HK-2 (cell line): Measurements from ENCODE around the gene NOC2L.

Experiments used
- DNase-seq: peaks from one replicate; pipeline ENCODE4 v3.0.0-alpha.2; 2018; ENCODE audit not compliant: unreplicated experiment

Gene NOC2L

DNA sequence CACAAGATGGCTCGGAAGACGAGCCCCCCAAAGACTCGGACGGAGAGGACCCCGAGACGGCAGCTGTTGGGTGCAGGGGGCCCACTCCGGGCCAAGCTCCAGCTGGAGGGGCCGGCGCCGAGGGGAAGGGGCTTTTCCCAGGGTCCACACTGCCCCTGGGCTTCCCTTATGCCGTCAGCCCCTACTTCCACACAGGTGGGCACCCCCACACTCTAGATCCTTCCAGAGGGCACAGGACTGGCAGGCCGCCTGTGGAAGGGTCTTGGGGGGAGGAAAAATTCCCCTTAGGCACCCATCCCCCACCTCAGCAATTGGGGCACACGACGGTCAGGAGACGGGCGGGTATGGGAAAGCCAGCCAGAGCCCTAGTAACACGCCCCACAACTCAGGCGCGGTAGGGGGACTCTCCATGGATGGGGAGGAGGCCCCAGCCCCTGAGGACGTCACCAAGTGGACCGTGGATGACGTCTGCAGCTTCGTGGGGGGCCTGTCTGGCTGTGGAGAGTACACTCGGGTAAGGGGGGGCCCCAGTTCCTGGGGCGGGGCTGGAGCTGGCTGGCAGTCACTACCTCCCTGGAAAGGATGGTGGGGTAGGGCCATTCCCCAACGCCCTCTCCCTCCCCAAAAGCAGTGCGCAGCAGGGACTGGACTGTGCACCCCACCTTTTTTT, 16.1 kb downstream of the NOC2L start:
- DNase-seq: no peak

DNA sequence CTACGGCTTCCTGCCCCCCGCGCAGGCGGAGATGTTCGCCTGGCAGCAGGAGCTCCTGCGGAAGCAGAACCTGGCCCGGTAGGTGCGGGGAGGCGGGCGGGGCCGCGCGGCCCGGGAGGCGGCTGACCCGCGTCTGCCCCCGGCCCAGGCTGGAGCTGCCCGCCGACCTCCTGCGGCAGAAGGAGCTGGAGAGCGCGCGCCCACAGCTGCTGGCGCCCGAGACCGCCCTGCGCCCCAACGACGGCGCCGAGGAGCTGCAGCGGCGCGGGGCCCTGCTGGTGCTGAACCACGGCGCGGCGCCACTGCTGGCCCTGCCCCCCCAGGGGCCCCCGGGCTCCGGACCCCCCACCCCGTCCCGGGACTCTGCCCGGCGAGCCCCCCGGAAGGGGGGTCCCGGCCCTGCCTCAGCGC, 16.6 kb downstream of the NOC2L start:
- no peak for DNase-seq

DNA sequence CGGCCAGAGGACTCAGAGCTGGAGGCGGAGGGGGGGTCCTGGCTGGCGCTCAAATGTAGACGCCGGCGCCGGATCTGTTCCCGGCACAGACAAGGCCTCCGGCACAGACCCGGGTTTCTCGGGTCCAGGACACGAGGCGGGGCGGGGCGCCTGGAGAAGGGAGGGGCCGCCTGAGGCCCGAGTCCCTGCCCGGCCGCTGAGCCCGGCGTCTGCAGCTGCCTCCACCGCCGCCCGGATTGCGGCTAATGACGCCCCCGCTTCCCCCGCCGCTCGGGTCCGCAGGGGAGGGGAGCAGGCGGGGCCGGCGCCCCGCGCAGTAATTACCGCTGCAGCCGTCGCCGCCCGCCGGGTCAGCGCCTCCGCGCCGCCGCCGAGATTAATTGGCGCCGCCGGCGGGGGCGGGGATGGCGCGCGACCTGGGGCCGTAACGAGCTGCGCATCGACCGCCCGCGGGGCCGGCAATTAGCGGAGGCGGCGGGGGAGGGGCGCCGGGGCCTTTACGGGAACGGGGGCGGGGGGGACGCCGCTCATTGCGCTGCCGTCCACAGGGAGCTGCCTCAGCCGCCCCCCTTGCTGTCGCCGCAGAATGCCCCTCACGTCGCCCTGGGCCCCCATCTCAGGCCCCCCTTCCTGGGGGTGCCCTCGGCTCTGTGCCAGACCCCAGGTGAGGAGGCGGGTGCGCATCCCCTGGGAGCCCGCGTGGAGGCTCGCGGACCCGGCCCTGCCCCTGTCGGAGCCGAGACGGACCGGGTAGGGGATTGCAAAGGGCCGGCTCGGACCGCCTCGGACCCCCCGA, 17.3 kb downstream of the NOC2L start:
- DNase-seq: peak; percentile 82

DNA sequence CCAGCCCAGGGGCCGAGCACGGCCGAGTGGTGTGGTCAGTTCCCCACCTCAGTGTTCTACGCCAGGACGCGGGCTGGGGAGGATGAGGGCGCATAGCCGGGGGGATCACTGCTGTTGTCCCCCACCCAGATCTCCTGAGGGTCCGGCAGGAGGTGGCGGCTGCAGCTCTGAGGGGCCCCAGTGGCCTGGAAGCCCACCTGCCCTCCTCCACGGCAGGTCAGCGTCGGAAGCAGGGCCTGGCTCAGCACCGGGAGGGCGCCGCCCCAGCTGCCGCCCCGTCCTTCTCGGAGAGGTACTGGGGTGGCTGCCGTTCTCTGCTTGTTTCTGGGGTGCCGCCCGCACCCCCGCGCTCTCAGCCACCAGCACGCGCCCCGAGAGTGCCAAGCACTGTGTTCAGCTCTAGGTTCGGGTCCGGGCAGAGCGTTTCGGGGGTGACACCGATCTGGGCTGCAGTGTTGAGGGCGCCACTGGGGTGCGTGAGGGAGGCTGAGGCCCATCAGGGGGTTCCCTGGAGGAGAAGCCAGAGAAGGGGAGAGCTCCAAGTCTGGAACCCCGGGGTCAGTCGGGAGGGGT, 18.0 kb downstream of the NOC2L start:
- DNase-seq: no peak

DNA sequence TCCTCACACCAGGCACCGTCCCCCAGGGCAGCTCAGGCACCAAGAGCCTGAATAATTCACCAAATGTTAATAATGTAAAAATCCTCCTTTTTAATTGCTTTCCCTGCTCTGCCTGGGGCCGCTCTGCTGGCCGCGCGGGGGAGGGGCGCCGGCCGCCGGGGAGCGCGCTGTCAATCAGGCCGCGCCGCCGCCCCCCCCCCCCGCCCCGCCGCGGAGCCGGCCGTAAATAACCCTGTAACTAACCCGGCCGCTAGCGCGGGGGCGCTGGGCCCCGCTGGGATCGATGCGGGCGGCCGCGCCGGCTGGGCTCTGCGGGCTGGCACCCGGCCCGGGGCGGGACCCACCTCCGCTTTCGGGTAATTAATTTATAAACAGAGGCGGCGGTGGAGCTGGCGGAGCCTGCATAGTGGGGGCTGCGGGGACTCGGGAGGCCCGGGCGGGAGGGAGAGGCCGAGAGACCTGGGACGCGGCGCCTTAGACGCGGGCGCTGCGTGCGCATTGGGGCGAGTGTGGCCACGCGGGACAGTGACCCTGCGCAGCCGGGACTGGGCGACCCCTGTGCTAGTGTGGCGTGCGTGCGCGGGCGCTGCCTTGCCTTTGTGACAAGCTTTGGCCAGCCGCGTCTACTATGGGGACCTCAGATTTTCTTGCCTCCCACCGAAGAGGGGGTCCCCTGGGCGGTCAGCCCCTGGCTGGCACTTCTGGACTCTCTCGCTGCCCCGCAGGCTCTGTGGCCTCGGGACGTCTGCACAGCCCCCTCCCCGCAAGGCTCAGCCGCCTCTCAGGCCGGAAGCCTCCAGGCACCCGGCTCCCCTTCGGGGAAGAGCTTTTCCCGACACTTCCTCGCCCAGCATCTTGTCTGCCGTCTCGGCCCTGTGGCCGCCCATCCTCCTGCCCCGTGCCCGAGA, 18.7 kb downstream of the NOC2L start:
- peak; percentile 89 for DNase-seq

DNA sequence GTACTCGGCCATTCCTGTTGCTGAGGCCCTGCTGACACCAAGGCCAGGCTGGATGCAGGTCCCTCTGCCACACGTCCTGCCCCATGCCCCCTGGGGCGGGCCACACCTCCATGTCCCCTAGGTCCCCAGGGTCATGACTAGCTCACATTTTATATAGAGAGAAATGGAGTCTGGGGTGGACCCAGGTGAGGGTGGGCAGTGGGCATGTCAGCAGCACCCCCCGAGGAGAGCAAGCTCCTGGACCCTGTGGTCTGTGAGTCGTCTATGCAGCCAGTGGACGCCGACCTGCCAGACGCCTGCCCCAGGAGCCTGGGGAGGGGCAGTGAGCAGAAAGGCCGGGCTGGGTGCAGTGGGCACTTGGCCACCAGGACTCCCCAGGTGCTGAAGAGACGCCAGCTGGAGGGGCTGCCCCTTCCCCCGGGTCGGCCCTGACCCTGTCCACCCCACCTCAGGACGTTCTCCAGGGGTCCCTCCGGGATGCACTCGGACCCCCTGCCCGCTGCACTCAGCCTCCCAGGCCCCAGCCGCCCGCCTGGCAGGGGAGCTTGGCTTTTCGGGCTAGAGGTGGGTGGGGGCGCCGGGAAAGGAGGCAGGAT, 19.4 kb downstream of the NOC2L start:
- no peak for DNase-seq

DNA sequence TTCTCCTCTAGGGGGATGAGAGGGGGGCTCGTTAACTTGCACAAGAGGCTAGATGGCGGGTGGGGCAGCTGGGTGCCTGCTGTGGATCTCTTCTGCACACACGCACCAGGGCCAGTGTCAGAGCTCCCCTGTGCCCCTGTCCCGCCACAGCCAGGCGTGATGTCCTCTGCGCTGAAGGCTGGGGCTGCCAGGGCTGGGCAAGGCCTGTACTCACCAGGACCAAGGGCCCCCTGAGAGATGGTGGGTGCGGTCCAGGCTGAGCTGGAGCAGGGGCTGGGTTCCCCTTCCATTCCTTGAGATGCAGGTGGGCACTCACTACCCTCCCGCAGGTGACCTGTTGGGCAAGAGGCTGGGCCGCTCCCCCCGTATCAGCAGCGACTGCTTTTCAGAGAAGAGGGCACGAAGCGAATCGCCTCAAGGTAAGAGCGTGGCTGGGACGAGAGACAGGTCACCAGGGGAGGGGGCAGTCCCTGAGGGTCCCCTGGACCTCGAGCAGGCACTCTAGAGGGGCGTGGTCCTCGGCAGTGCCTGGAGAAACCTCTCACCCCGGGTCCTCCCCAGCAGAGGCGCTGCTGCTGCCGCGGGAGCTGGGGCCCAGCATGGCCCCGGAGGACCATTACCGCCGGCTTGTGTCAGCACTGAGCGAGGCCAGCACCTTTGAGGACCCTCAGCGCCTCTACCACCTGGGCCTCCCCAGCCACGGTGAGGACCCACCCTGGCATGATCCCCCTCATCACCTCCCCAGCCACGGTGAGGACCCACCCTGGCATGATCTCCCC, 20.2 kb downstream of the NOC2L start:
- no peak for DNase-seq

DNA sequence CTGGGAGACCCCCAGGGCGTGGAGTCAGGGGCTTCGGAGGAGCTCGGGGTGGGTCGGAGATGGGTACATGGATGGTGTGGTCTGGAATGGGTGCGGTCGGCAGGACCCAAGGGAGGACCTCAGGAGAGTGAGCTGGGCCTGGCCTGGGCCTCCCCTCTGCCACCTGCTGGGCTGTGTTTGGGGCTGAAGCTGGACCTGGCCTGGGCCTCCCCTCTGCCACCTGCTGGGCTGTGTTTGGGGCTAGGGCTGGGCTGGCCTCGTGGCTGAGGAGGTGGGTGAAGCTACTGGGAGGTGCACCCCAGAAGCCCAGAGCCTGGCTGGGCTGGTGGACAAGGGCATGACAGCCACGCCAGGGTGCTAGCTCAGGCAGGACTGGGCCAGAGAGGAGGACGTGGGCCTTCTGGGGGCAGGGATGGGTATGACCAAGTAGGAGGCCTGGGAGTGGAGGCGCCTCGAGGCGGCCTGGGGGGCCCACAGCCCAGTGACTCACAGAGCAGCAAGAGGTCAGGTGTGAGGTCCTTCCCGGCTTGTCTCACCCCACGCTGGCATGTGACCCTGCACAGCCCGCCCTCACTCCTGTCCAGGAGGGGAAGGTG, 20.9 kb downstream of the NOC2L start:
- peak; percentile 89 for DNase-seq

DNA sequence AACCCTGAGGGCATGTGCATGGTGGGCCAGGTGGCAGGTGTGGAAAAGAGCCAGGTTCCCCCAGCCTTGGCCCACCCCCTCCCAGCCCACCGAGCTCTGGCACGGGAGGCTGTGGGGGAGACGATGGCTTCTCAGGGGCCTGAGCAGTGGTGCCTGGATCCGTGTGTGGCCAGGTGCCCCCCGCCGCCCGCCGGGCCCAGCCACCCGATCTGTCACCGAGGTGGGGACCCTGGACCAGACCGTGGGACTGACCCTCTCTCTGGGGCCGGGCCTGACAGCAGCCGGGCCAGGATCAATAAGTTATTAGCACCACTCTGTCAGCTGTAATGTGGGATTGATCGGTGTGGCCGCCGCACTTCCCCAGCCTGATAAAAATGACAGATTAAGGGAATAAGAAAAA, 21.5 kb downstream of the NOC2L start:
- no peak for DNase-seq

DNA sequence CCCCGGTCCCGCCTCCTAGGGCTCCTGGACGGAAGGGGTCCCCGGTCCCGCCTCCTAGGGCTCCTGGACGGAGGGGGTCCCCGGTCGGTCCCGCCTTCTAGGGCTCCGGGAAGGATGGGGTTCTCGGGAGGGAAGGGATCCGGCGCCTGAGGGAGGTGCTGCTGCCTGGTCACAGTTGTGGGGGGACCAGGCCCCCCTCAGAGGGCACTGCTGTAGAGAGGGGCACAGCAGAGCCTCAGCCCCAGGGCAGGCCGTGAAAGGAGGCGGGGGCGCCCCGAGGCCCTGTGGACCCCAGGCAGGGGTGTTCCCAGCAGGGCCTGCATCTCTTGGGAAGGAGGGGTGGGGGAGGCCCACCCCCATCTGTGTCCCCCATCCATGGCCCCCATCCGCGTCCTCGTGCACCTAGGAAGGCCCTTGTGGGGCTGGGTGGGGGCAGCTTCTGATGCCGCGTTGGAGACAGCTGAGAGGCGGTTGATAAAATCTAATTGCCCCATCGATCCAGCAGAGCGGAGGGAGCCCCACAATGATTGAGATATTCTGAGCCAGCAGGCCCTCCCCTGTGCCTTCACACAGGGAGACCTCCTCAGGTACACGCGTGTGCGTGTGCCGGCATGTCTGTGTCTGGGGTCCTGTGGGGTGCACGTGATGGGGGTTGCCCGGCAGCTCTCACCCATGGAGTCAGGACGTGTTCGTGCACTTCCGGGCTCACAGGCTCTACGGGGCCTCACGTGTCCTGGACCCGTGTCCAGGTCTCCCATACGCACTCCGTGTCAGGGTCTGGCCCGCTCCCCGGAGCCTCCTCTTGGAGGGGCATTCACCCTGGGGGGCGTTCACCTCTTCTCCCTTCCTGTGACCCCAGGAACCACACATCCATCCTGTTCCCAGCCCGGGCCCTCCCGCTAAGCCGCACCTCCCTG, 22.4 kb downstream of the NOC2L start:
- no peak for DNase-seq

DNA sequence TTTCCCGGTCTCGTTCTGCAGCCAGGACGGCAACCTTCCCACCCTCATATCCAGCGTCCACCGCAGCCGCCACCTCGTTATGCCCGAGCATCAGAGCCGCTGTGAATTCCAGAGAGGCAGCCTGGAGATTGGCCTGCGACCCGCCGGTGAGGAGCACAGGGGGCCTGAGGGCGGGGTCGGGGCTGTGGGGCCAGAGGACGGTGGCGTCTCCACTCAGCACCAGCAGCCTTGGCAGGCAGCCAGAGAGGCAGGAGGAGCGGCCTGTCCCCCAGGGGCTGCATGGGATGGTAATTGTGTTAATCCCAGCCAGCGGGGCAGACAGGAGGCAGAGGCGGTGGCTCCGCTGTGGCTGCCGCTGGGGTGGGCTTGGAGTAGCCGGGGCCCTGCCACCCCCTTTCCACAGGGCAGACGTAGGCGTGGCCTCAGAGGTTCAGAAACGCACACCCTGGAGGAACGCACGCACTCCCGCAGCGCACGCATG, 23.3 kb downstream of the NOC2L start:
- DNase-seq: no peak

DNA sequence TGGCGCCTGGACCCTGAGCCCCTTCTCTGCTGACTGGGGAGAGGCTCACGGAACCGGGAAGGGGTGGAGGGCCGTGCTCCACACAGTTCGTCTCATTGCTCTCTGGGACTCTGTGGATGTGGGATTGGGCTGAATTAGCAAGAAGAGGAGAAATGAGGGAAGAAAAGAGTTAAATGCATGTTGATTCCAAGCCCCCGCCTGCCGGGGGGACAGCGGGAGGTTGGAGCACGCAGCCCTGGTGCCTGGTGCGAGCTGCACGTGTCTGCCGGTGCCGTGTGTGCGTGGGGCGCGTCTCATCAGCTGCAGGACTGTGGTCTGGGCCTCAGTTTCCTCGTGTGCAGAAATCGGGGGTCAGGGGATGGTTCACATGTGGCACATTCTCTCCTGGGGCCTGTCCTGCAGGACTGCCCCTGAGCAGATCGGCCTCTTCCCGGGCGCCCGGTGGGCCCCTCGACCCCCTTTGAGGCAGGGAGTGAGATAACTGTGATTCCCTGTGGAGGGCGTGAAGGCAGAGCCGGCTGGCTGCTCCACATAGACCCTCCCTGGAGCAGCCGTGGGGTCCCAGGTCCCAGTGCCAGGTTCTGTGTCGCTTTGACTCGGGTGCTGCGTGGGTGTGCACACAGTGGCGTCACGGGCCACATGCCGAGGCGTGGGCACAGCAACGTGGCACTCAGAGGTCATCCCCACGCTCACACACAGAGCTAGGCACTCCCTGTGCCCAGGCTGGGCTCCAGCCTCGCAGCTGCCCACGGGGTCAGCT, 23.9 kb downstream of the NOC2L start:
- no peak for DNase-seq

DNA sequence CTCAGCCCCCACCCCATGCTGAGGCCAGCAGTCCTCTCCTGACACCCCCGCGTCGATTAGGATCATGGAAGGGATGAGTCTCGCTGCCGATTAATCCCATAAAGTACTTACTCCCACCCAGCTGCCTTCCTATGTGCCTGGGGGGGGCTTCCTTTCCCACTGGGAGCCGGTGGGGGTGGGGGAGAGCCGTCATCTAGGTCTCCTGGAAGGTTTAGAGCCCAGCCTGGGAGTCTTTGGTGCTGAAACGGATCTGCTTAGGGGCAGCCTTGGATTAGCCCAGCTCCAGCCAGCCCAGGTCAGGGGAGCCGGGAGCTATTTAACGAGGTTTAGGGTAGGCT, 25.5 kb downstream of the NOC2L start:
- no peak for DNase-seq

DNA sequence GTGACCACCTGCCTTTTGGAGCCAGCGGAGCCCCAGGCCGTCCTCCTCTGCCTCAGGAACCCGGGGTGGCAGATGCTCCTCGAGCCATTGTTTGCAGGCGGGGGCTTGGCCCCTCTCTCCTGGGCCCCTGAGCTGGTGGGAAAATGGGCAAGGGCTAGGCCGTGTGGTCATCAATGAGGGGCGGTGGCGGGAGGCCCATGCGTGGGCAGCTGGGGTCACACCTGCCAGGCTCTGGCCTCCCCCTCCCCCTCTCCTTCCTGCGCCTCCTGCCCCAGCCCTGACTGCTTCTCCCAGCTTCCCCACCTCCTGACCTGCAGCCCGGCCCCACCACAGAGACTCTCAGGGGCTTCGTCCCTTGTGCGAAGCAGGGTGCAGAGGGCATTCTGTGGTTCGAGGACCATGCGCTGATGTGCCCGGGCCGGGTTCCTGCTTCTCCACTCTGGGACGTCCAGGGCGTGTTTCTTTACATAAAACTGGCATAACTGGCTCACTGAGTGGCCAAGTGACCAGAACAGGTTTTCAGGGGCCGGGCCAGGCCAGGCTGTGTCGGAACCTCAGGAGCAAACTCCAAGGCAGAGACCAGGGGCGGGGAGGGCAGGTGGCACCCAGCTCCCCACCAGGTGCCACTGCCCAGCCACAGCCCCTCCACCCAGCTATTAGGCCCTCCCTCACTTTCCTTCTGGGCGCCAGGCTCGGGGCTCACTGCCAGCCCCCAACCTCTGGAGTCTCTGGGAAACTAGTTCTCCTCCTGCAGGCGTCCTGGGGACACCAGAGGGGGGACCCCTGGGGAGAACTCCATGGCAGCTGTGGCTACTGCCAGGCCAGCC, 26.1 kb downstream of the NOC2L start:
- DNase-seq: no peak

DNA sequence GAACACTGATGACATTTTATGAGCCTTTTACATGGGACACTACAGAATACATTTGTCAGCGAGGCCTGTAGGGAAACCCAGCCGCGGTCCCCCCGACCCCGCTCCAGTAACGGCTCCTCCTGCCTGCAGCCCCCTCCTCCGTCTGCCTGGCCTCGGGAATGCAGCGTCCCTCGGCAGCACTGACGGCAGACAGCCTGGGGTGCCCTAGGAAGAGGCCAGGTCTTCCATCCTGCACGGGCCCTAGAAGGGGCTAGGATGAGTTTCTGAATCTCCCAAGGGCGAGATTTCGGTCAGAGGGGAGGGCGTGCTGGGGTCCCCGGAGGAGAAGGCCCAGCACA, 26.9 kb downstream of the NOC2L start:
- DNase-seq: no peak

DNA sequence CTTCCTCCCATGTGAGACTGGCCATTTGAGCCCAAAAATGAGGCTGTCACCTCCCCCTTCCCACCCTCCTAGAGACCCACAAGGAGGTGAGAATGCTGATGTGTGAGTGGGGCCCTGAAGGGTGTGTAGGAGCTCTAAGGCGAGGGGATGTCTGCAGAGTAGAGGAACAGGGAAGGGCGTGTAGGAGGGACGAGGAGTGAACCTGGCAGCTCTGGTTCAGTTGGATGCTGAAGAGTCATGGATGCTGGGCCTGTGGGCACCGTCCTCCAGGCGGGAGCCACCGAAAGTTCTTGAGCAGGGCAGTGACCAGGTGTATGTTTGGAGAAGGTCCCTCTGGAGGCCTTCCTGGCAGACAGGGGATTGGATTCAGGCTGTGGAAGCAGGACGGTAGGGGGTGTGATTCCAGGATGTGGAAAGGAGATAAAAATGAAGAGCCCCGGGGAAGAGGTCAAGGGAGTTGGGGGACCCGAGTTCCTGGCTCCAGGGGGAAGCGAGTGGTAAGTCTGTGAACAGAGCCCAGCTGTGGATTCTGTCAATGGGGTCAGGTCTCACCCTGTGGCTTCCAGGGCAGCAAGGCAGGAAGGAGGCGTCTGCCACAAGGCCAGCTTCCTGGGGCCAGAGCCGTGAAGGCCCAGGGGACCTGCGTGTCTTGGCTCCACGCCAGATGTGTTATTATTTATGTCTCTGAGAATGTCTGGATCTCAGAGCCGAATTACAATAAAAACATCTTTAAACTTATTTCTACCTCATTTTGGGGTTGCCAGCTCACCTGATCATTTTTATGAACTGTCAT, 27.5 kb downstream of the NOC2L start:
- no peak for DNase-seq

DNA sequence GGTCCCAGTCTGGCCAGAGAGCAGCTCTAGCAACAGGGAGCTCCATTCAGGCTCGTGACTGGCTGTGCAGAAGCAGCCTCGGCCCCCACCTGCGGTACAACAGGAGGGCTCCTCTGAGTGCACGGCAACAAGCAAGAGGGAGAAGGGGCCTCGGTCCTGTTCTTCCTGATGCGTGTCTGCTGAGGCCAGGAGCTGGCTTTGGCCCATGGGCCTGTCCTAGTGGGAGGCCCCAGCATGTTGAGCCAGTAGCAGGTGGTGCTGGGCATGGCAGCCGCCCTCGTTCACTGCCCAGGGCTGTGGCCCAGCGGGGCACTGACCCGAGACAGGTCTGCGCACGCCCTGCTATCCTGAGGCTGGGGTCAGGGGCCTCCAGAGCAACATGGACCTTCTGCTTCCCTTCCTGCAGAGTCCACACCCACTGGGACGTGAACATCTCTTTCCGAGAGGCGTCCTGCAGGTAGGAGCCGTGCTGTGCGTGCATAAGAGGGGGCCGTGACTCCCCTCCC, 28.4 kb downstream of the NOC2L start:
- DNase-seq: no peak
